OCI-LY3 (cell line): ENCODE results near the gene IQCB1.
"Not testable (repeated sequence)": the region's sequence is repeated elsewhere in the genome, so short reads cannot be mapped to it uniquely, and the experiment has no call there.

Experiments used
- H2AFZ ChIP-seq: fragments of 200-600, 300-600 bp; shearing (Covaris generic); 2 replicates; pipeline ENCODE4 v1.6.0; 2014; ENCODE audit warnings: antibody characterized with exemption, low read depth, low read length
- H3K27ac ChIP-seq: fragments of 200-600, 300-600 bp; sonication (generic); 2 replicates; pipeline ENCODE4 v1.5.1; 2014; ENCODE audit warnings: mild to moderate bottlenecking, low read length, moderate library complexity, mixed read lengths
- H3K27me3 ChIP-seq: fragments of 200-600, 300-600 bp; sonication (generic); 2 replicates; pipeline ENCODE4 v1.6.1; 2014; ENCODE audit warnings: low read depth, low read length, mixed read lengths
- H3K36me3 ChIP-seq: fragments of 200-600, 300-600 bp; sonication (generic); replicated peaks from 2 replicates; pipeline ENCODE3; 2014; ENCODE audit warnings: low read depth, low read length, mixed read lengths
- H3K4me1 ChIP-seq: fragments of 300-600, 200-600 bp; sonication (generic); 2 replicates; pipeline ENCODE4 v1.6.1; 2014; ENCODE audit warnings: low read length, mixed read lengths
- H3K4me2 ChIP-seq: fragments of 200-600, 300-600 bp; sonication (generic); 2 replicates; pipeline ENCODE4 v1.6.1; 2014; ENCODE audit warnings: low read length, mixed read lengths
- H3K4me3 ChIP-seq: fragments of 300-600, 200-600 bp; sonication (generic); 2 replicates; pipeline ENCODE4 v1.5.1; 2014; ENCODE audit warnings: antibody characterized with exemption, mild to moderate bottlenecking, low read length, moderate library complexity
- H3K79me2 ChIP-seq: fragments of 300-600, 200-600 bp; shearing (Covaris generic); 2 replicates; pipeline ENCODE4 v1.6.1; 2014; ENCODE audit warnings: mild to moderate bottlenecking, low read length, mixed read lengths
- H3K9ac ChIP-seq: fragments of 300-600, 200-600 bp; shearing (Covaris generic); 2 replicates; pipeline ENCODE4 v1.6.0; 2014; ENCODE audit warnings: mild to moderate bottlenecking, low read length, moderate library complexity
- H3K9me3 ChIP-seq: fragments of 200-600, 300-600 bp; shearing (Covaris generic); 2 replicates; pipeline ENCODE4 v1.6.1; 2014; ENCODE audit warnings: low read length, mixed read lengths; ENCODE audit not compliant: insufficient read depth
- H4K20me1 ChIP-seq: fragments of 200-600, 300-600 bp; sonication (generic); 2 replicates; pipeline ENCODE4 v1.6.1; 2016; ENCODE audit warnings: low read length, mixed read lengths; ENCODE audit not compliant: insufficient read depth
- CTCF ChIP-seq: fragments of 200-600, 300-600 bp; sonication (generic); IDR thresholded peaks from 2 replicates; pipeline ENCODE4 v1.5.1; 2014; ENCODE audit warnings: antibody characterized with exemption, low read length, low read depth
- EZH2phosphoT487 ChIP-seq: fragments of 200-600 bp; shearing (Covaris generic); IDR thresholded peaks from 2 replicates; pipeline ENCODE4 v1.6.1; 2018; ENCODE audit warnings: antibody characterized with exemption, mixed run types, low read depth

The IQCB1 gene

GRCh38 chr3:121870717-121871116 is 35.9 kb upstream of the IQCB1 start:
- H3K9ac ChIP-seq: no peak overlapping the region
- H4K20me1 ChIP-seq: no peaks in the 10 kb centered on the region
- no peak overlapping the region for H3K4me3 ChIP-seq
- H3K27me3 ChIP-seq: no peaks in the 10 kb centered on the region
- TF ChIP-seq EZH2phosphoT487 (no peak), CTCF (no peak)
- no peak overlapping the region for H3K27ac ChIP-seq
- no peaks in the 10 kb centered on the region for H3K4me1 ChIP-seq
- no peaks in the 10 kb centered on the region for H3K9me3 ChIP-seq
- peaks cover 42% of the 10 kb centered on the region for H3K36me3 ChIP-seq
- H2AFZ ChIP-seq: no peak overlapping the region
- no peak overlapping the region for H3K4me2 ChIP-seq
- no peaks in the 10 kb centered on the region for H3K79me2 ChIP-seq

DNA sequence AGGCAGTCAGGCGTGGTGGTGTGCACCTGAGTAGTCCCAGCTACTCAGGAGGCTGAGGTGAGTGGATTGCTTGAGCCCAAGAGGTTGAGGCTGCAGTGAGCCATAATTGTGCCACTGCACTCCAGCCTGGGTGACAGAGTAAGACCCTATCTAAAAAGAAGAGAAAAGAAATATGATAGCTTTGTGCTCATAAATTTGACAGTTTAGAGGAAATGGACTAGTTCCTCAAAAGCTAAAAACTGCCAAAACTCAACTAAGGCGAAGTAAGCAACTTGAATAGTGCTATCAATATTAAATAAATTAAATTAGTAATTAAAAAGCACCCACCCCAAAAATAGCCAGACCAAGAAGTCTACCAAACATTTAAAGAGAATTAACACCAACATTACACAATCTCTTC is 34.9 kb upstream of the IQCB1 start:
- H3K36me3 ChIP-seq: peaks cover 39% of the 10 kb centered on the region
- no peak overlapping the region for H3K4me3 ChIP-seq
- no peak overlapping the region for H2AFZ ChIP-seq
- H3K9me3 ChIP-seq: no peaks in the 10 kb centered on the region
- H3K4me1 ChIP-seq: no peaks in the 10 kb centered on the region
- H3K79me2 ChIP-seq: no peaks in the 10 kb centered on the region
- TF ChIP-seq EZH2phosphoT487 (no peak), CTCF (no peak)
- no peaks in the 10 kb centered on the region for H3K27me3 ChIP-seq
- no peak overlapping the region for H3K27ac ChIP-seq
- H4K20me1 ChIP-seq: no peaks in the 10 kb centered on the region
- no peak overlapping the region for H3K4me2 ChIP-seq
- no peak overlapping the region for H3K9ac ChIP-seq

DNA sequence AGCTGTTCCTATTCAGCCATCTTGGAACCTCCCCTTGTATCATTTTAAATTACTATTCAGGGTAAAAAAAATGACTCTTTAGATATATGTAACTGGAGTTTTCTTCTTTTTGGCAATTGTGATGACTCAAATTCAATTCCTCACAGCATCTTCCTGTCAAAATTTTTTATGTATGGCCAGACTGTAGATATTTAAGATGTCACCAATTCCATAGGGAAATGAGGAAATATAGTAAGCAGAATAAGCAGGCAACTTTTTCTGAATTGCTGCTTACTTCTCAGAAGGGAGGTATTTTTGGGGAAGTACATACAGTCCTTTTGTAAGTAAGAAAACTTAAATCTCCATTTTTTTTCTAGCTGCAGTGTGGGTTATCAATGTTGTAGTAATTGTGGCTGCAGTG is 28.9 kb upstream of the IQCB1 start:
- Histone ChIP-seq H3K9ac (no peak overlapping the region), H4K20me1 (no peaks in the 10 kb centered on the region), H3K4me3 (no peak overlapping the region), H3K36me3 (peaks cover 21% of the 10 kb centered on the region), H3K4me2 (no peak overlapping the region), H3K9me3 (no peaks in the 10 kb centered on the region), H3K4me1 (no peaks in the 10 kb centered on the region), H3K27ac (no peak overlapping the region), H2AFZ (no peak overlapping the region), H3K79me2 (no peaks in the 10 kb centered on the region), H3K27me3 (no peaks in the 10 kb centered on the region)
- TF ChIP-seq CTCF (no peak), EZH2phosphoT487 (no peak)

- H3K79me2 ChIP-seq, H3K9ac ChIP-seq, H3K4me3 ChIP-seq, H3K27me3 ChIP-seq, H4K20me1 ChIP-seq, H3K4me1 ChIP-seq, H3K4me2 ChIP-seq, H3K27ac ChIP-seq, H3K9me3 ChIP-seq, H2AFZ ChIP-seq: not testable (repeated sequence)
- peaks cover 18% of the 10 kb centered on the region for H3K36me3 ChIP-seq
Observed at GRCh38 chr3:121863247-121863646, 28.4 kb upstream of the IQCB1 start.

DNA sequence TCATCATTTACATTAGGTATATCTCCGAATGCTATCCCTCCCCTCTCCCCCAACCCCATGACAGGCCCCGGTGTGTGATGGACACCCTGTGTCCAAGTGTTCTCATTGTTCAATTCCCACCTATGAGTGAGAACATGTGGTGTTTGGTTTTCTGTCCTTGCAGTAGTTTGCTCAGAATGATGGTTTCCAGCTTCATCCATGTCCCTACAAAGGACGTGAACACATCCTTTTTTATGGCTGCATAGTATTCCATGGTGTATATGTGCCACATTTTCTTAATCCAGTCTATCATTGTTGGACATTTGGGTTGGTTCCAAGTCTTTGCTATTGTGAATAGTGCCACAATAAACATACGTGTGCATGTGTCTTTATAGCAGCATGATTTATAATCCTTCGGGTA is 22.9 kb upstream of the IQCB1 start:
- not testable (repeated sequence) for H4K20me1 ChIP-seq, H3K9me3 ChIP-seq, H3K27me3 ChIP-seq, H3K9ac ChIP-seq, H3K4me3 ChIP-seq, H3K4me1 ChIP-seq, H3K79me2 ChIP-seq, H2AFZ ChIP-seq, H3K27ac ChIP-seq, H3K4me2 ChIP-seq
- H3K36me3 ChIP-seq: peaks cover 19% of the 10 kb centered on the region
